Ishikawa (cell line): Measurements from ENCODE around the gene SGCD.

Experiments
- CEBPB ChIP-seq: IDR thresholded peaks from 2 replicates; pipeline ENCODE4 v1.6.1; 2012
- CREB1 ChIP-seq: IDR thresholded peaks from 2 replicates; pipeline ENCODE4 v1.6.1; 2012; ENCODE audit warnings: low read depth
- EGR1 ChIP-seq: IDR thresholded peaks from 2 replicates; pipeline ENCODE4 v1.6.1; 2012
- EP300 ChIP-seq: IDR thresholded peaks from 2 replicates; pipeline ENCODE4 v1.6.1; 2012; ENCODE audit warnings: borderline replicate concordance
- FOXM1 ChIP-seq: IDR thresholded peaks from 2 replicates; pipeline ENCODE4 v1.6.1; 2012; ENCODE audit warnings: low read depth, borderline replicate concordance
- NFIC ChIP-seq: IDR thresholded peaks from 2 replicates; pipeline ENCODE4 v1.6.1; 2012
- RAD21 ChIP-seq: IDR thresholded peaks from 2 replicates; pipeline ENCODE4 v1.6.1; 2012; ENCODE audit warnings: low read depth
- TAF1 ChIP-seq: IDR thresholded peaks from 2 replicates; pipeline ENCODE4 v1.6.1; 2012; ENCODE audit warnings: low read depth, mild to moderate bottlenecking
- TCF12 ChIP-seq: IDR thresholded peaks from 2 replicates; pipeline ENCODE4 v1.6.1; 2012; ENCODE audit warnings: low read depth
- TEAD4 ChIP-seq: IDR thresholded peaks from 2 replicates; pipeline ENCODE4 v1.6.1; 2012
- YY1 ChIP-seq: IDR thresholded peaks from 2 replicates; pipeline ENCODE4 v1.6.1; 2012; ENCODE audit warnings: low read depth
- ZBTB7A ChIP-seq: IDR thresholded peaks from 2 replicates; pipeline ENCODE4 v1.6.1; 2012; ENCODE audit warnings: low read depth
- TF ChIP-seq, protein P1 (sequence below): IDR thresholded peaks from 2 replicates; pipeline ENCODE4 v1.6.1; 2012
- TF ChIP-seq, protein P2 (sequence below): IDR thresholded peaks from 2 replicates; pipeline ENCODE4 v1.6.1; 2012; ENCODE audit warnings: low read depth, mild to moderate bottlenecking
- TF ChIP-seq, protein P3 (sequence below): IDR thresholded peaks from 2 replicates; pipeline ENCODE4 v1.6.1; 2012

The SGCD gene

DNA sequence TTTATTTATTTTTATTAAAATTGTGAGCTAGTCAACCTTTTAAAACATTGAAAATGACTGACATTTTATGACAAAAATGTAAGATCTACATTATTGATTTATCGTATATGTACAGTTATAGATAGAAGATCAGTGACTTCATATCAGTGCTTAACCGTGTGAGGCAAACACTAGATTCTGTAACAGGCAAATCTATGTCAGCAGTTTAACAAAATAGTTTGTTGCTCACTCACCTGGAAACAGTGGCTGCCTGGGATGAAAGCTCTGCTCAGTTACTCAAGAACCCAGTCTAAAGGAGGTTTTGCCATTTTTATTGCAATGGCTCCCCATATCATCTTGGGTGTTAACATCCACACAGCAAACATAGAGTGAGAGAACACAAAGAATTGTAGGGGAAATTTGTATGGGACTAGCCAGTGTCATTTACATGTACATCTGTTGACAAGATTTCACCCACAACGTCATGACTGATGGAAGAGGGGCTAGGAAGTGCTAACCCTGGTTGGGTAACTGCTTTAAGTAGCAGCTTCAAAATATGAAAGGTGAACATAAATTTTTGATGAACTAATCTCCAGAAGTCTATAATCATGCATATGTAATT is 49.0 kb downstream of the SGCD start:
- TF ChIP-seq, protein P1, sequence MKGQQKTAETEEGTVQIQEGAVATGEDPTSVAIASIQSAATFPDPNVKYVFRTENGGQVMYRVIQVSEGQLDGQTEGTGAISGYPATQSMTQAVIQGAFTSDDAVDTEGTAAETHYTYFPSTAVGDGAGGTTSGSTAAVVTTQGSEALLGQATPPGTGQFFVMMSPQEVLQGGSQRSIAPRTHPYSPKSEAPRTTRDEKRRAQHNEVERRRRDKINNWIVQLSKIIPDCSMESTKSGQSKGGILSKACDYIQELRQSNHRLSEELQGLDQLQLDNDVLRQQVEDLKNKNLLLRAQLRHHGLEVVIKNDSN, result no peak
- no peak for TF ChIP-seq RAD21
- no peak for TF ChIP-seq CREB1
- TF ChIP-seq ZBTB7A, result no peak
- no peak for TF ChIP-seq EGR1
- TF ChIP-seq NFIC, result no peak
- no peak for TF ChIP-seq CEBPB
- no peak for TF ChIP-seq EP300
- no peak for TF ChIP-seq TCF12
- TF ChIP-seq TAF1, result no peak
- TF ChIP-seq YY1, result no peak
- no peak for TF ChIP-seq FOXM1
- TF ChIP-seq, protein P2, sequence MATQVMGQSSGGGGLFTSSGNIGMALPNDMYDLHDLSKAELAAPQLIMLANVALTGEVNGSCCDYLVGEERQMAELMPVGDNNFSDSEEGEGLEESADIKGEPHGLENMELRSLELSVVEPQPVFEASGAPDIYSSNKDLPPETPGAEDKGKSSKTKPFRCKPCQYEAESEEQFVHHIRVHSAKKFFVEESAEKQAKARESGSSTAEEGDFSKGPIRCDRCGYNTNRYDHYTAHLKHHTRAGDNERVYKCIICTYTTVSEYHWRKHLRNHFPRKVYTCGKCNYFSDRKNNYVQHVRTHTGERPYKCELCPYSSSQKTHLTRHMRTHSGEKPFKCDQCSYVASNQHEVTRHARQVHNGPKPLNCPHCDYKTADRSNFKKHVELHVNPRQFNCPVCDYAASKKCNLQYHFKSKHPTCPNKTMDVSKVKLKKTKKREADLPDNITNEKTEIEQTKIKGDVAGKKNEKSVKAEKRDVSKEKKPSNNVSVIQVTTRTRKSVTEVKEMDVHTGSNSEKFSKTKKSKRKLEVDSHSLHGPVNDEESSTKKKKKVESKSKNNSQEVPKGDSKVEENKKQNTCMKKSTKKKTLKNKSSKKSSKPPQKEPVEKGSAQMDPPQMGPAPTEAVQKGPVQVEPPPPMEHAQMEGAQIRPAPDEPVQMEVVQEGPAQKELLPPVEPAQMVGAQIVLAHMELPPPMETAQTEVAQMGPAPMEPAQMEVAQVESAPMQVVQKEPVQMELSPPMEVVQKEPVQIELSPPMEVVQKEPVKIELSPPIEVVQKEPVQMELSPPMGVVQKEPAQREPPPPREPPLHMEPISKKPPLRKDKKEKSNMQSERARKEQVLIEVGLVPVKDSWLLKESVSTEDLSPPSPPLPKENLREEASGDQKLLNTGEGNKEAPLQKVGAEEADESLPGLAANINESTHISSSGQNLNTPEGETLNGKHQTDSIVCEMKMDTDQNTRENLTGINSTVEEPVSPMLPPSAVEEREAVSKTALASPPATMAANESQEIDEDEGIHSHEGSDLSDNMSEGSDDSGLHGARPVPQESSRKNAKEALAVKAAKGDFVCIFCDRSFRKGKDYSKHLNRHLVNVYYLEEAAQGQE, result no peak
- TF ChIP-seq, protein P3, sequence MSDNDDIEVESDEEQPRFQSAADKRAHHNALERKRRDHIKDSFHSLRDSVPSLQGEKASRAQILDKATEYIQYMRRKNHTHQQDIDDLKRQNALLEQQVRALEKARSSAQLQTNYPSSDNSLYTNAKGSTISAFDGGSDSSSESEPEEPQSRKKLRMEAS, result no peak
- TF ChIP-seq TEAD4, result no peak

DNA sequence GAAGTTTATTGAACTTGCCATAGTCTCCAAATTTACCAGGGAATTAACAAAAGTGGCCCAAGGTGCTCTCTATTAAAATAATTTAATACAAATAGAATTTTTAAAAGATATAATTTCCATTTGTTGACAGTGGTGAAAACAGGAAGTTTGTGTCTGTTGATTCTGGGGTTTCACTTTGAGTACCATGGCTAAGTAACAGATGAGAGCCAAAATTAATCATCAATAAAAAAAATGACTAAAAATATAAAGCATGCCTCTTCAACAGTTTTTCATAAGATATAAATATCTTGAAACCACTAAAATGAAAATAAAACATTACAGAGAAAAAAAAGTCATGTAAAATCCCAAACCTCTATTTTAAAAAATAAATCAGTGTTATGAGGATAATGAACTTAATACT is 49.8 kb downstream of the SGCD start:
- TF ChIP-seq CEBPB, result no peak
- TF ChIP-seq, protein P1, result no peak
- TF ChIP-seq TAF1, result no peak
- no peak for TF ChIP-seq TCF12
- no peak for TF ChIP-seq RAD21
- no peak for TF ChIP-seq CREB1
- no peak for TF ChIP-seq TEAD4
- no peak for TF ChIP-seq EGR1
- no peak for TF ChIP-seq EP300
- TF ChIP-seq ZBTB7A, result no peak

DNA sequence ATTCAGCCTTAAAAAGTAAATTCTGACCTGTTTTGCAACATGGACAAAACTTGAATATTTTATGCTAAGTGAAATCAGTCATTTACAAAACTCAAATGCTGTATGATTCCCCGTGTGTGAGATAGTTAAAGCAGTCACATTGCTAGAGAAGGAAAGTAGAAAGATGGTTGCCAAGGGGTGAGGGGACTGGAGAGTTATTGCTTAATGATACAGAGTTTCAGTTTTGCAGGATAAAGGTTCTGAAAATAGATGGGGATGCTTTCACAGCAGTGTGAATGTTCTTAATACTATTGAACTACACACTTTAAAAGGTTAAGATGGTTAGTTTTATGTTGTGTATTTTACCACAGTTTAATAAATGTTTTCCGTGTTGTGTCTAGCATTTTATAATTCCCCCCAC is 51.2 kb downstream of the SGCD start:
- TF ChIP-seq YY1, result no peak
- no peak for TF ChIP-seq ZBTB7A
- no peak for TF ChIP-seq TAF1
- TF ChIP-seq, protein P3, result no peak
- TF ChIP-seq EGR1, result no peak
- TF ChIP-seq CREB1, result no peak
- no peak for TF ChIP-seq TCF12
- no peak for TF ChIP-seq EP300
- no peak for TF ChIP-seq NFIC
- TF ChIP-seq, protein P2, result no peak
- no peak for TF ChIP-seq CEBPB
- TF ChIP-seq, protein P1, result no peak

DNA sequence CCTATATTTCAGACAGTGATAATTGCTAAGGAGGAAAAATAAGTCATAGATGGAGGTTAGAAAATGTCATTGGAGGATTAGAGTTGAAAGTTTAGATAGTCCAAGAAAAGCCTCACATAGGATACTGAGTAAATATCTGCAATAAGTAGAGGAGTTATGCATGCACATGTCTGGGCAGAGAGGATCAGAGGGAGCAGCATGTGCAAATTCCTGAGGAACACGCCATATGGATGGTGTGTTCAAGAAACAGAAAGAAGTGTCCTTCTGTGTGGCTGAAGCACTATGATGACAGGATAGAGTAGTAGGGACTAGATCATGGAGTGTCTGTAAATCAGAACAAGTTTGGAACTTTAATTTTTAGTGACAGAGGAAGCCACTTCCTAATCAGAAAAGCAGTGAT is 52.2 kb downstream of the SGCD start:
- TF ChIP-seq, protein P1, result no peak
- TF ChIP-seq CEBPB (no peak), TCF12 (no peak), CREB1 (no peak), EP300 (no peak), FOXM1 (no peak), ZBTB7A (no peak), EGR1 (no peak), RAD21 (no peak), TEAD4 (no peak), TAF1 (no peak), YY1 (no peak), NFIC (no peak)
- TF ChIP-seq, protein P2, result no peak
- TF ChIP-seq, protein P3, result no peak
